Measurements from ENCODE around the gene PHF14.
"Not testable (repeated sequence)": the region's sequence is repeated elsewhere in the genome, so short reads cannot be mapped to it uniquely, and the experiment has no call there.

The PHF14 gene, protein sequence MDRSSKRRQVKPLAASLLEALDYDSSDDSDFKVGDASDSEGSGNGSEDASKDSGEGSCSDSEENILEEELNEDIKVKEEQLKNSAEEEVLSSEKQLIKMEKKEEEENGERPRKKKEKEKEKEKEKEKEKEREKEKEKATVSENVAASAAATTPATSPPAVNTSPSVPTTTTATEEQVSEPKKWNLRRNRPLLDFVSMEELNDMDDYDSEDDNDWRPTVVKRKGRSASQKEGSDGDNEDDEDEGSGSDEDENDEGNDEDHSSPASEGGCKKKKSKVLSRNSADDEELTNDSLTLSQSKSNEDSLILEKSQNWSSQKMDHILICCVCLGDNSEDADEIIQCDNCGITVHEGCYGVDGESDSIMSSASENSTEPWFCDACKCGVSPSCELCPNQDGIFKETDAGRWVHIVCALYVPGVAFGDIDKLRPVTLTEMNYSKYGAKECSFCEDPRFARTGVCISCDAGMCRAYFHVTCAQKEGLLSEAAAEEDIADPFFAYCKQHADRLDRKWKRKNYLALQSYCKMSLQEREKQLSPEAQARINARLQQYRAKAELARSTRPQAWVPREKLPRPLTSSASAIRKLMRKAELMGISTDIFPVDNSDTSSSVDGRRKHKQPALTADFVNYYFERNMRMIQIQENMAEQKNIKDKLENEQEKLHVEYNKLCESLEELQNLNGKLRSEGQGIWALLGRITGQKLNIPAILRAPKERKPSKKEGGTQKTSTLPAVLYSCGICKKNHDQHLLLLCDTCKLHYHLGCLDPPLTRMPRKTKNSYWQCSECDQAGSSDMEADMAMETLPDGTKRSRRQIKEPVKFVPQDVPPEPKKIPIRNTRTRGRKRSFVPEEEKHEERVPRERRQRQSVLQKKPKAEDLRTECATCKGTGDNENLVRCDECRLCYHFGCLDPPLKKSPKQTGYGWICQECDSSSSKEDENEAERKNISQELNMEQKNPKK

DNA sequence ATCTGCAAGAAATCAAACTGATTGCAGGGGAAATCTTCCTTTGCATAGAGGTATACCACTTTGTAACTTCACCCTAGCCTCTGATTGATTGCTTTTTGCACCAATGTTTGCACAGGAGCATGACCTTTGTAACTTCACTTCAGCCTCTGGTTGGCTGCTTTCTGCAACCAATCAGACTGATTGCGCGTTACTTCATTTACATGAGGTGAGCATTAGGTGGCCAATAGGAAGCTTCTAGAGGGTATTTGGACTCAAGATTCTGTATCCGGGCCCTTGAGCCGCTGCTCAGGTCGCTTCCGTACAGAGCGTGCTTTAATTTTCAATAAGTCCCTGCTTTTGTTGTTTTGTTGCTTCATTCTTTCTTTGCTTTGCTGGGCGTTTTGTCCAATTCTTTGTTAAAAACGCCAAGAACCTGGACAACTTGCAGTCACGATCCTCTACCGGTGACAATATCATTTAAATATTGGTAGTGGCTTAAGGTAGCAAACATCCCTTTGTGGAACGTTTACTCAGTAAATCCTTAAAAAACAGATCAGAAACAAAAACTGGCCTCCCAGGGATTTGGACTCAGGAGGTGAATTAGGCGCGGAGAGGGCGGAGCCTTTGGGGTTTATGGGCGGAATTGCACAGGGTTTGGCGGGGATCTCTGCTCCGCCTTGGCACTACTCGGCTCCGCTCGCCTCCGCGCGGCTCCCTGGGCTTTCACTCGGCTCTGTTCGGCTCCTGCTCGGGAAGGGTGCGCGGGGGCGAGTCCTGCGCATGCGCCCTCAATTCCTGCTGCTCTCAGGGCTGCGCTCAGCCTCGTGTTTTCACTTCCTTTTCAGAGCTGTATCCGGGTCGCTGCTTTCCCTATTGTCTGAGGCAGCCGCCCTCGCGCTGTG is at the start of gene PHF14:
TSS of gene PHF14 (plus strand) at position 812 of the 881 bp plus-strand sequence. CDS start 452 bp downstream, outside the sequence.
- DNase-seq = peak; percentile 96 to 99 (median 98)

DNA sequence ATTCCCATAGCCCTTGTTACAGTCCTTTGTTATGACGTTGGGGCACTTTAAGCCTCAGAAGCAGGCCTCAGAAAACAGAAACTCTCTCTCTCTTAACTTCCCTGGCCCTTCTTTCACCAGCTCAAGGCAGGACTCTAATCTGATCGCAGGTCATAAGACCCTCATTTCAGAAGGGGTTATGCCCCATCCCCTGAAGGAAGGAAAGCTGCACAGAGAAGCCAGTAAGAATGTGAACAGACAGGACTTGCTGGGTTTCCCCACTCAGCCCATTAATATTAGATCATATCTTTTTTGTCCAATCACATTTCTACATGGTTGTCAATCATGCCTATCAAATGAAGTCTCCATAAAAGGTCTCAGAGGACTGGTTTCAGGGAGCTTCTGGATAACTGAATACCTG is 49.3 kb upstream of the PHF14 start:
- no peak for DNase-seq

DNA sequence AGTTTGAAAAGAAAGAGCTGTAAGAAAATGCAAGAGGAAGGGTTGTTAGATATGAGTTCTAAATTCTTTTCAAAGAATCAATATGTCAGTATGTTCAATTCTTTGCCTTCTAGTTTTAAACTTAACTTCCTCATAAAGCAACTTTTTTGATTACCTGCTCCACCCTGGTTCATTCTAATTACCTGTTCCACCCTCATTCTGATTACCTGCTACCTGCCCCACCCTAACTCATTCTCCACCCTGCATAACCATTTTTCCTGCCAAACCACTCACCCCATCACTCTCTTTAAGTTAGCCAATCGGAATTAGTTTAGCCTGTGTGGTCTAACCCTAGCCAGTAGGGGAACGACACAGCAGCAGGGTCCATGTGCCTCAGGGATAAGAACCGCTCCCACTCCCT is 45.5 kb upstream of the PHF14 start:
- not testable (repeated sequence) for DNase-seq

DNA sequence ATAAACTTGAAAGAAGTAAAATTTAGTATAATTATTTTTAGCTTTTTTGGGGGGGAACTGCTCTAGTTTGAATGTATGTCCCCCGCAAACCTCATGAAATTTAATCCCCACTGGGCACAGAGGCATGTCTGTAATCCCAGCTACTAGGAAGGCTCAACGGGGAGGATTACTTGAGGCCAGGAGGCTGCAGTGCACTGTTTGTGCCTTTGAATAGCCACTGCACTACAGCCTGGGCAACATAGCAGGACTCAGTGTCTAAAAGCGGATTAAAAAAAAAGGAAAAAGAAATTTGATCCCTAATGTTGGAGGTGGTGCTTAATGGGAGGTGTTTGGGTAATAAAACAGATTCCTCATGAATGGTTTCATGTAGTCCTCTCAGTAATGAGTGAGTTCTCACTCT is 43.1 kb upstream of the PHF14 start:
- no peak for DNase-seq

DNA sequence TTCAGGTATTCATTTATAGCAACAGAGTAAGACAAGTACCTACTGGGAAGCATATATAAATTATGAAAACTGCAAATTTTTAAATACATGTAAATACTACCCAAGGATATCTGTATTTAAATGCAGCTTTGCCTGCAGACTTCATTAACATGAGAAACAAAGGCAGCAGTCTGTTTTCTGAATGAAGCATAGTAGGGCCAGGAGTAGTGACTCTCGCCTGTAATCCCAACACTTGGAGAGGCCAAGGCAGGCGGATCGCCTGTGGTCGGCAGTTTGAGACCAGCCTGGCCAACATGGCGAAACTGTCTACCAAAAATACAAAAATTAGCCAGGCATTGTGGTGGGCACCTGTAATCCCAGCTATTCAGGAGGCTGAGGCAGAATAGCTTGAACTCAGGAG is 42.5 kb upstream of the PHF14 start:
- DNase-seq = no peak

DNA sequence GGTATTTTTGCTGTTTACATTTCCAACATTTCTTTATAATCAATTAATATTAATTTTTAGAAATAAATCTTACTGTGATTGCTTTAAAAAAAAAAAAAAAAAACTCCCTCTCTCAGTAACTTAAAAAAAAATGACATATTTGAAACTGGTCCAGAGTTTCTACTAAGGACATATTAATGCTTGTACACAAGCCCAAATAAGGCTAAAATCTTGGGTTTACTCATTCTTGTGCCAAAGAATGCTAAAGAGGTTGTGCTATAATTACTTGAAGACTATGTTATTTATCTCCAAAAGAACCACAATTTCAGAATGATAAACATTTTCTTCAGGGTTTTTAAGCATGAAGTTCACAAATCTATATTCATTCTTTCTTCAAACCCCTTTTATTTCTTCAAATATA is 39.4 kb upstream of the PHF14 start:
- no peak for DNase-seq

DNA sequence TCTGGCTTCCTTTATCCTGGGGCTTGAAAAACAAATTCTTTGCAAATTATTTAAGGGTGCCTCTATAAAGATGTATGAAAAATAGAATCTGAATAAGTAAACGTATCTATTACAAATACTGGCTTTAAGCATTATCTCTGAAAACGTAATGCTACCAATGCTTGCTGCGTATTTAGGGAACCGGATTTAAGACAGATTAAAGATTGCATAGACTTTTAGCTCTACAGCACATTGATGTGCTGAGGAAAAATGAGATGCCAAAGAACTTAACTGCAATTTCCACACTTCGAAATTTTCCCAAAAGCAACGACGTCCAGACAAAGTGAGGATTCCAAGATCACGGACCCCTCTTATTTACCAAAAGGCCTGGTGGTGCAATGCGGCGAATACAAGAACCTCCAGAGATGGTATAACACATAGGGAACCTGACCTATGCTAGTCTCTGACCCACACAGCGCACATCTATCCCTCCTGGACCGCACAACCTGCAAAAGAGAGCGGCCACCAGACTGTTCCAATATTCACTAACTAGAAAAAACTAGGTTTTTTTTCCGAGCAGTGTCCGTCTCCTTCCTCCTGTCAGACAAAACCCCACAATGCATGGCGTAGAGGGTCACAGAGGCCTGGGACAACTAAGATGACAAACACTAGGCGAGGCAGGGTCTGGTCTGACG is 34.3 kb upstream of the PHF14 start:
- DNase-seq = no peak

DNA sequence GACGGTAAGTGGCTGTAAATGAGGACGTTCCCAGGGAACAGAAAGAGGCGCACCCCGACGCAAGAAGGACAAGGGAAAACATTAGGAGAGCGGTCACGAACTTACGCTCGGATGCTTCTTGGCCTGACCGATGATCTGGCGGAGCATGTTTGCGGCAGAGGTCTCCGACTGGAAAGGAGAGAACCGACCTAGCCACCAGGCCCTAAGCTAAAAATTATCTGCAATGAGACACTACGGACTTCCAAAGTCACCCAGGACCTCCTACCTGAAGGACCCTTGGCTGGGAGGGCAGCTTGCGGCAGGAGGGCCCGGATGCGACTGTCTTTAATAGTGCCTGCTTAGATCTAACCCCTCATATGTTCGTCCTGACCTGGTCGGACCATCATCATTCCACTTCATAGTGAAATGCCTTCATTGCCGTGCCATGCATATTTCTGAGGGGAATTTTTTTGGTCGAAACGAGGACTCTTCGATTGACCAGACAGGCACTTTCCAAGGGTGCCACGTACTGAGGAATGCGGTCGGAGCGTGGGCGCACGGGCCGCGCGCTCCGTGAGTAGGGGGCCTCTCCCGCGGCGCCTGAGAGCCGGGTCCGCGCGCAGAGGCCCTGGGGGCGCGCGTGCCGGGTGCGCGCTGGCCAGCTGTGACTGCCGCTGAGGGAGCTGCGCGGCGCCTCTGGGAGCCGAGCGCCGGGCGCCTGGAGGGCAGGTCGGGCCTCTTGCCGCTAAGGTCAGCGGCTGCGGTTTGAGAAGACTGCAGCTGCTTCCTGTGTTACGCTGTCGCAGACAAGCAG is 33.6 kb upstream of the PHF14 start:
- DNase-seq = peak; percentile 96 to 100 (median 99)

DNA sequence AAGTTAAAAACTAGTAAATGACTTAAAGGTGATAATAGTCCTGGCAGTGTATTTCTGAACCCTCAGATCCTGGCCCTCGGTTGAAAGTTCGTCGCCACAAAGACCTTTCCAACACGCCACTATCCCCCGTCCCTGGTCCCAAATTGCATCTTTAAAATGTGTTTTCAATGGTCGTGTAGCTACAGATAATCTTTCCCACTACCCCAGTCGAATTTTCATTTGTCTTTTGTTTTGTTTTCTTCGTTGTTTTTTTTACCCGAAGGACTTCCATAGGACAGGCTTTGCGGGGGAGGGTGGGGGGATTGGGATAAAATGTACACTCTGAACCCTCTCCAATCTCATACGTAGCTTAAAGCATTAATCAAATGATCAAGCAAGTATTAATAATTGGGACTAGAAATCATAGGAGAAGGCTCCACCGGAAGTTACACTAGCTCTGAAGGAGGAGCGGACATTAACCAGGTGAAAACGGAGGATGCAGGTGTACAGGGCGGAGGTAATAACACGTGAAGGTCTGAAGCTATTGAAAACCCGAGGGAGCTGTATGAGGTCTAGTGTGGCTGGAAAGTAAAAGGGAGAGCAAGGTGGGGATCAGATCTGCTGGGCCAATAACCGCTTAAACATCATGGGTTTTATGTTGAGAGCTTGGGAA is 32.8 kb upstream of the PHF14 start:
- peak; percentile 61 to 90 (median 76) for DNase-seq

DNA sequence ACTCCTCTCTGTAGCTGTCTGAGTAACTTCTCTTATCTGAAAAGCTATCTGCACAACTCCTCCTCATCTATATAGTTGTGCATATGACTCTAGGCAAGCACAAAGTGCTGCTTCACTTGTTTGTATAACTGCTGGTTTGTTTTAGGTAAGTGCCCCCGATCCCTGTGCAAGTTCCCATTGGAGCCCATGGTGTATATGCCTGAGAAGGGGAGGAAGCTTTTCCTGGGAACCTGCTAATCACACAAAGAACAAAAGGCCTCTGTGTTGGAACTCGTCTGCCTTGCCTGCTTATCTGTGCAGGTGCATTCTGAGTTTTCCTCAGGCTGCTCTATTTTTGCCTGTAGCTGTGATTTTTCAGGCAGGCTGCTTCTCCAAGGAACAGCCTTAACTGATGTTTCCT is 23.2 kb upstream of the PHF14 start:
- DNase-seq = no peak

DNA sequence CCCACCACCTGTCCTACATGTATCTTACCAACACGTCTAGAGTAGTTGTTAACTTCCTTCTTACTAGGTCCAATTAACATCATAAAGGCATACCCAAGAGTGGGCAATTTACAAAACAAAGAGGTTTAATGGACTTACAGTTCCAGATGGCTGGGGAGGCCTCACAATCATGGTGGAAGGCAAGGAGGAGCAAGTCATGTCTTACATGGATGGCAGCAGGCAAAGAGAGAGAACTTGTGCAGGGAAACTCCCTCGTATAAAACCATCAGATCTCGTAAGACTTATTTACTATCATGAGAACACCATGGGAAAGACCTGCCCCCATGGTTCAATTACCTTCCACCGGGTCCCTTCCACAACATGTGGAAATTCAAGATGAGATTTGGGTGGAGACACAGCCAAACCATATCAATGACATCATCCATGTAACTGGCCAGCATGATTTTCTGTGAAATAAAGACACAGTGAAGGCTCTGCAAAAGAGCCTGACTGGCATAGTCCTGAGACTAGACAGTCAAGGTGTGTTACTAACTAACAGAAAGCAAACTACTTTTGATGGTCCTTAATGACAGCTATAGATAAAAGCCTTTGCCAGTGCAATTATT is 22.6 kb upstream of the PHF14 start:
- DNase-seq = not testable (repeated sequence)

DNA sequence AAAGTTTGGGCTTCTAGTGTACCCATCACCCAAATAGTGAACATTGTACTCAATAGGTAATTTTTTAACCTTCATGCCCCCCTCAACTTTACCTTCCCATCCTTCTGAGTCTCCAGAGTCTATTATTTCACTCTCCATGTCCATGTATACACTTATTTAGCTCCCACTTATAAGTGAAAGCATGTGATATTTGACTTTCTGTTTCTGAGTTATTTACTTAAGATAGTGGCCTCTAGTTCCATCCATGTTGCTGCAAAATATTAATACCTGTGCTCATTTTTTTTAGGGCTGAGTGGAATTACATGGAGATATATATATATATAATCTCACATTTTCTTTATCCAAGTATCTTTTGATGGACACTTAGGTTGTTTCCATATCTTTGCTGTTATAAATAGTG is 21.1 kb upstream of the PHF14 start:
- no peak for DNase-seq

DNA sequence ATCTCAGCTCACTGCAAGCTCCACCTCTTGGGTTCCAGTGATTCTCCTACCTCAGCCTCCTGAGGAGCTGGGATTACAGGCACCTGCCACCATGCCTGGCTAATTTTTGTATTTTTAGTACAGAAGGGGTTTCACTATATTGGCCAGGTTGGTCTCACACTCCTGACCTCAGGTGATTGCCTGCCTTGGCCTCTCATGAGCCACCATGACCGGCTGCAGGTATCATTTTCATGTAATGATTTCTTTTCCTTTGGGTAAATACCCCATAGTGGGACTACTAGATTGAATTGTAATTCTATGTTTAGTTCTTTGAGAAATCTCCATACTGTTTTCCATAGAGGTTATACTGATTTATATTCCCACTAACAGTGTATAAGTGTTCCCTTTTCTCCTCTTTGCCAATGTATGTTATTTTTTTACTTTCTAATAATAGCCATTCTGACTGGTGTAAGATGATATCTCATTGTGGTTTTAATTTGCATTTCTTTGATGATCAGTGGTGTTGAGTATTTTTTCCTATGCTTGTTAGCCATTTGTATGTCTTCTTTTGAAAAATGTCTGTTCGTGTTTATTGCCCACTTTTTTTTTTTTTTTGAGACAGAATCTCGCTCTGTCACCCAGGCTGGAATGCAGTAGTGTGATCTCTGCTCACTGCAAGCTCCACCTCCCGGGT is 20.5 kb upstream of the PHF14 start:
- not testable (repeated sequence) for DNase-seq

DNA sequence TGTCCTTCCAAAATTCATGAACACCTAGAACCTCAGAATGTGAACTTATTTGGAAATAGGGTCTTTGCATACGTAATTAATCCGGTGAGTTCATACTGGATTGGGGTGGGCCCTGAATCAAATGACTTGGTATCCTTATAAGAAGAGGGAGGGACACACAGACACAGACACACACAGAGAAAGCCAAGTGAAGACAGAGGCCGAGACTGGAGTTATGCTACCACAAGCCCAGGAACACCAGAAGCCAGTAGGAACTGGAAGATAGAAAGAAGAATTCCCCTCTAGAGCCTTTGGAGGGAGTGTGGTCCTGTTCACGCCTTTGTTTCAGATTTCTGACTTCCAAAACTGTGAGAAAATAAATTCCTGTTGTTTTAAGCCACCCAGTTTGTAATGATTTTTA is 17.1 kb upstream of the PHF14 start:
- no peak for DNase-seq

DNA sequence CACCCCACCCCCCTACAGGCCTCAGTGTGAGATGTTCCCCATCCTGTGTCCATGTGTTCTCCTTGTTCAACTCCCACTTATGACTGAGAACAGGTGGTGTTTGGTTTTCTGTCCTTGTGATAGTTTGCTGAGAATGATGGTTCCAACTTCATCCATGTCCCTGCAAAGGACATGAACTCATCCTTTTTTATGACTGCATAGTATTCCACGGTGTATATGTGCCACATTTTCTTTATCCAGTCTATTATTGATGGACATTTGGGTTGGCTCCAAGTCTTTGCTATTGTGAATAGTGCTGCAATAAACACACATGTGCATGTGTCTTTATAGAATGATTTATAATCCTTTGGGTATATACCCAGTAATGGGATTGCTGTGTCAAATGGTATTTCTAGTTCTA is 13.4 kb upstream of the PHF14 start:
- DNase-seq = not testable (repeated sequence)

DNA sequence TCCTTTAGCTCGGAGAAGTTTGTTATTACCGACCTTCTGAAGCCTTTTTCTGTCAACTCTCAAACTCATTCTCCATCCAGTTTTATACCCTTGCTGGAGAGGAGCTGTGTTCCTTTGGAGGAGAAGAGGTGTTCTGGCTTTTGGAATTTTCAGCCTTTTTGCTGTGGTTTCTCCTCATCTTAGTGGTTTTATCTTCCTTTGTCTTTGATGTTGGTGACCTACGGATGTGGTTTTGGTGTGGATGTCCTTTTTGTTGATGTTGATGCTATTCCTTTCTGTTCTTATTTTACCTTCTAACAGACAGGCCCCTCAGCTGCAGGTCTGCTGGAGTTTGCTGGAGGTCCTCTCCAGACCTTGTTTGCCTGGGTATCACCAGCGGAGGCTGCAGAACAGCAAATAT is 8.7 kb upstream of the PHF14 start:
- DNase-seq = not testable (repeated sequence)

DNA sequence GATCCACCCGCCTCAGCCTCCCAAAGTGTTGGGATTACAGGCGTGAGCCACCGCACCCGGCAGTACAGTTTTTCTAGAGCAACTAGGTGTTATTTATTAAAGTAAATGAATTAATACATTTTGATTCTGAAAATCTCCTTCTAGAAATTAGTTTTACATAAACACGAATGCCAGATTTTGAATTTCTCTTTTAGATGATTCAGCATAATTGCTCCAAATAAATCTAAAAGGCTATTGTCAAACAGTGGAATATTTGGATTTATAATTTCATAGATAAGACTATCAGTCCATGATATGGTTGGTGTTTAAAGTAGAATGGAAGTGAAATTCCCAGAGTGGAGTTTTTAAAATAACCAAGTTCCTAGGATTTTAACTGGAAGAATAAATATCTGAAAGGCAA is 1.5 kb upstream of the PHF14 start:
- DNase-seq = no peak

DNA sequence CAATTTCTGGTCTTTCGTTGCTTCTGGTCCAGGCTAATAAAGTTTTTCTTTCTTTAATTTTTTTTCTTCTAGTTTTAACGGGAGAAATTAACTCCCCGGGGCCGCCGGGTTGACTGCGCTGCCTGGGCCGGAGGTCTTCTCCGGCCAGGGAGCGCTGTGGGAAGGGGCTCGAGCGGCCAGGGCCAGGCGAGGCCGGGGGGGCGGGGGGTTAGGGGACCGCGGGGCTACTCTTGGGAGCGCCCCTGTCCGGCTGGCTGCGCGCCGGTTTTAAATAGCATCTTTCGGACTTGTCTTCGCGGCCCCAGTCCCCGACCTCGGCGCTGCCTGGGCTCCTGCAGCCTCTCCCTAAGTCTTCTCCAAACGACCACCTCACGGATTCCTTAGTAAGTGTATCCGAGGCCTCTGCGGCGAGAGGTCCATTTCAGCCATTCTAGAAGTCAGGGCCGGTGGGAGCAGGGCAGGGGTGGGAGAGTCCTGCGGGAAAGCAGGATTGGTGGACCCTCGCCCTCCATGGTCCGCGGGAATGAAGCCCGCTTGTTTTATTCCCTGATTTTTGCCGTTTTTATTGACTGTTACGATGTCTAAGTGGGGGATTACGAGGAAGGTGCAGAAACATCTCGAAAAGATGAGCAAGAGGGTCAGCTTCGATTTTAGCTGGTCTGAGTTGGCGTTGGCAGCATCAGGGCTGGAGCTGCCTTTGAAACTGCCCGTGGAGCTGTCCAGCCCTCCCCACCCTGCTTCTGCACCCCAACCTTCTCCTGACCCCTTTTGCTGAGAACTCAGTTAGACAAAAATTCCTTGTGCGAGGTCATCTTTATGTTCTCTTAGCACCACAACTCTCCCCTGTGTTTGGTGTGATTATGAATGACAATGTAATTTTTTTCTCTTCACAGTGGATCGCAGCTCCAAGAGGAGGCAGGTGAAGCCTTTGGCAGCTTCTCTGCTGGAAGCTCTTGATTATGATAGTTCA is 555 bp downstream of the PHF14 start:
- peak; percentile 37 to 76 (median 53) for DNase-seq
